Effector CD8-positive, alpha-beta T cell (primary cell): ENCODE results near the gene CHN1.

ENCODE experiments used
- DNase-seq: peaks from one replicate; lab custom pipeline; 2025; lab: John Stamatoyannopoulos, UW

The CHN1 gene

GRCh38 chr2:174971868-174972781, 33.1 kb downstream of the CHN1 start:
- no peak for DNase-seq

- no peak for DNase-seq
Measured at GRCh38 chr2:174970092-174970491, 35.1 kb downstream of the CHN1 start.

- DNase-seq, result no peak
Measured at GRCh38 chr2:174969091-174969734, 36.0 kb downstream of the CHN1 start.

GRCh38 chr2:174967691-174968260, 37.4 kb downstream of the CHN1 start:
- DNase-seq, result no peak

- DNase-seq, result no peak
Measured at GRCh38 chr2:174967086-174967485, 38.1 kb downstream of the CHN1 start.

DNA sequence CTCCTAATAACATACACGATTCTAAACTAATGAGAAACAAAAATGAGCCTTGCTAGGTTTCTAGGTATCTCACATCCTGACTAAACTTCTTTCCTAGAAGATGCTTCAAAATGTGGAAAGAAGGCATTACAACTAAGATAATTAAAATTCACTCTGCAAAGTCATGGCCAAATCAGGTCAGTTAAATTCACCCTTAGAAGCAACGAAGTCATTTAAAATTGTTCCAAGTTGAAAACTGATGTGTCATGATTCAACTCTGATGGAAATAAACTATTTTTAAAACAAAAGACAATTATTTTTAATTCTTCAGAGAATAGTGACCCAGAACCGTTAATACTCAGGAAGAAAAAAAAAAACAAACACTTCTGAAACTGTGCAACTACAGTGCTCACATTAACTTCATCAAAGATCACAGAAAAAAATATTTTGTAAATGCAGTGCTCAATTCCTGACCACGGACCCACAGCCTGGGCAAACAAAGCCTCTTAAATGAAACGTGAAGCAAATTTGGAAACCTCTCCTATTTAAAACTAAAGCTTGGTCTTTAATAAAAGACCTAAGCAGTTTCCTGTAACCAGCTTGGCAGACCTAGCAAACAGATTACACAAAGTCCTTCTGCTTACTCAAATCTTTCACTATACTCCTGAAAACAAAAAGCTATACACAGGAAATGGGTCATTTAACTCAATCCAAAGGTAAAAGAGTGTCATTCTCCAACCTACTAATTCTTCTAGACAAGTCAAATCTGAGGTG, 39.0 kb downstream of the CHN1 start:
- DNase-seq, result no peak

DNA sequence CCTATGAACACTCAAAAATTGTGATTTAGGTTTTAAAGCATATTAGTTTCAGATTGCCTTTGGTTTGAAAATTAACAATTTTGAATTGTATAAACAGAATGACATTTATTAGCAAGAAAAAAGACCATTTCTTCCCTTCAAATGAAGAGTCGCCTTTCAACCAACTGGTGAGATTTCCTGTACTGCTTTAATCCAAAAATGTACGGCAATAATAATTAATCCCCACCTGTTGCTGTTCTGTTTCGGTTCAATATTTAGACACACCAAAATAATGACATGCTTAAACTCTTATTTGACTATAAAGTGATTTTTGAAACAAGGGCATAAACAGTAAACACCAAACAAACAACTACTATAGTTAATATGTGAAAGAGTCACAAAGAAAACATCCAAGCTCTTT, 39.6 kb downstream of the CHN1 start:
- no peak for DNase-seq

- no peak for DNase-seq
Measured at GRCh38 chr2:174964404-174964803, 40.8 kb downstream of the CHN1 start.

GRCh38 chr2:174963437-174964400, 41.5 kb downstream of the CHN1 start:
- DNase-seq, result no peak

- no peak for DNase-seq
Measured at GRCh38 chr2:174959787-174960186, 45.4 kb downstream of the CHN1 start.

DNA sequence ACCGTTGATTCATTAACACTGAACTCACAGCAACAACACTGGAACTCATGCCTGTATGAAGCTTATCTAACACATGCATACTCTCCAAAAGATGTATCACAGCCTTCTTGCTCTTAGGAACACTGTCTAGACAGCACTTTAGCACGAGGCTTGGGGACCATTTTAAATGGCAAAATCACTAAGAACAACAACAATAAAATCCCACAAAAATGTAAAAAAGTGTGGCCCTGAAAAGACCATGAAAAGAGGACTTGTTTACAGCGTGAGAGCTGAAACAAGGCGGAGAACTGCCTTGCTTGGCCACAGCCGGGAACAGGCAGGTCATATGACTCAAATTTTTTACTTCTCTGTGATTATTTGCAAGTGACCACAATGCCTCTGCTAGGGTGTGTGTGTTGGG, 48.1 kb downstream of the CHN1 start:
- no peak for DNase-seq

GRCh38 chr2:174952607-174953006, 52.6 kb downstream of the CHN1 start:
- DNase-seq, result no peak

DNA sequence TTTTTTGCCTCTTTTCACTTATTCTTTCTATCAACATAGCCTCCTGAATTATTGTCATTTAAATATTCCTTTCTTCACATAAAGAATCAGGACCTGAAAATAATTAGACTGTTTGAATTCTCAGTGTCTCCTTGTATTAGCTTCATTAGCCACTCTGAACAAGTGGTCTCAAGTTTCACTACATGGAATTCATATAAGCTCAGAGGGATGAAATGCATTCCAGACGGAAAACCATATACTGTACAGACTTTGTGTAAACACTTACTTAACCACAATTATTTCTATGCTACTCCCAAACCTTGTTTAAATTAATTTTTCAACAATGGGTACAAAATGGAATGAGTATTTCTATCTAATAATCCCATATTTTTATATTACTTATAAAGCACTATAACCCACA, 53.4 kb downstream of the CHN1 start:
- no peak for DNase-seq

GRCh38 chr2:174949988-174950687, 55.0 kb downstream of the CHN1 start:
- DNase-seq, result no peak

DNA sequence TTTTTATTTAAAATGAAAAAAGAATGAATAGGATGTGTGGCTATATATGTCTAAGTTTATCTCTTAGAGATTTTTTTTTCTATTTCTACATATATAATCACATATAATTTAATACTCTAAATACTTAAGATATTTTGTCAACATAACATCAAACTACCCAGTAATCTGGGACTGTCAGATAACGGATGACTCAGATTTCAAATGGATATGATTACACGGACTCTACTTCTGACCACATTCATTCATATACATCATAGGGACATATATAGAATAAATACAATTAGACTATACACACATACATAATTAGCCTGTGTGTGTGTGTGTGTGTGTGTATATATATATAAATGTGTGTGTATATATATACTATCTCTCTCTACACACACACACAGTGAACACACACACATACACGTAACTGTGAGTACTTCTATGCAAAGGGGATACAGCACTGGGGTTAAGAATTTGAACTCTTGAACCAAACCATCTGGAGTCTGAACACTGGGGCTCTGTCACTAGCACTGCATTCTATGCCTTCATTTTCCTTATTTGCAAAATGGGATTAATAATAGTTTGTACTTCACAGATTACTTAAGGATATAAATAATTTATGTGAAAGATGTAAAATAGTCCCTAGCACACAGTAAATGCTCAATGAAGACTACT, 59.5 kb downstream of the CHN1 start:
- DNase-seq, result no peak

DNA sequence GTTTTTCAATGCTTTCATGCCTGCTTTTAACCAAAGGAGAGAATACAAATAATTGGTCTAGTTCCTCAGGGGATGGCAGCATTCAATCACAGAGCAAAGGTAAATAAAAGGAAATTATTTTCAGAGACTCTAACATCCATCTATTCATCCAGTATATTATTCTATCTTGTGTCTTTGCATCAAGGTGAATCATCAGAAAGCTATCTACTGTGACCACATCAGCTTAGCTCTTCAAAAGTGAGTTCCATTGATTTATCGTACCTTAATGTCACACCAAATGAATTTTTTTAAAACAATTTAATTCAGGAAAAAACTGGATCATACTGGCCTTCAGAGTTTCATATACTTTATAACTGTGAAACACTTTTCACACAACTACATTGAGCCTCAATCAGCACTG, 66.1 kb downstream of the CHN1 start:
- DNase-seq, result no peak

DNA sequence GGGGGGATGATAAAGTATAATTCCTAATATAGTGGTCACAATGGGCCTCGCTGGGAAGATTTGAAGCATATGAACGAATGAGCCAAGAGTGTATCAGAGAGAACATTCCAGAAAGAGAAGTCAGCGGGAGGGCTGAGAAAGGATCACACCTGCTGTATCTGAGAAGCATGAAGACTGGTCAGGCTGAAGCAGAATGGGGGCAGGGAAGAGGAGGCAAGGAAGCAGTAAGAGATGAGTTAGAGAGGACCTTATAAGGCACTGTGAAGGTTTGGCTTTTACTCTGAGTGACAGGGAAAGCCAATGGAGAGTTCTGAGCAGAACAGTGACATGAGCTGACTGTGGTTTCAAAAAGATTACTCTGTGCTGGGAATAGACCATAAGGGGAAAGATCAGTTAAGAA, 73.5 kb downstream of the CHN1 start:
- no peak for DNase-seq

- DNase-seq, result no peak
Measured at GRCh38 chr2:174929786-174930185, 75.4 kb downstream of the CHN1 start.

- DNase-seq, result no peak
Measured at GRCh38 chr2:174925046-174925784, 80.0 kb downstream of the CHN1 start.
